ENCODE results near the gene ATP10A. TPM values are rescaled to one million over a fixed set of nuclear protein-coding genes. Genes with fewer than 3 reads are reported as not detected.

ATP10A gene
- total and polyA plus RNA-seq, 2 of the 8 experiments (the other 6 are each of a cell fraction or from before 2014, with no cell fraction given): 2.0 to 2.8 TPM

GRCh38 chr15:25884370-25884769, 21.2 kb upstream of the ATP10A start:
- Histone ChIP-seq H2BK12ac (ENCODE audit: low read depth, low read length) (no peak overlapping the region), H3K56ac (replicated peaks; ENCODE audit: insufficient read length, low read depth, low read length) (no peak overlapping the region), H2BK20ac (ENCODE audit: low read length) (no peak overlapping the region), H3K79me2 (ENCODE audit: control insufficient read depth in 1 of 2, insufficient read depth in 2 of 2, low read length in 2 of 2) (no peaks in the 10 kb centered on the region), H3K14ac (ENCODE audit: insufficient read length) (no peak overlapping the region), H3K4ac (replicated peaks; ENCODE audit: insufficient read length, low read depth, low read length) (no peak overlapping the region), H3K27me3 (replicated peaks in 1 of 4; ENCODE audit: control insufficient read depth in 3 of 4, extremely low read depth in 1 of 4, insufficient read depth in 3 of 4, low read length in 3 of 4) (no peaks in the 10 kb centered on the region), H3K4me2 (ENCODE audit: insufficient read depth in 1 of 2, low read depth in 2 of 2, low read length in 2 of 2) (no peak overlapping the region), H2AK5ac (ENCODE audit: low read depth, low read length) (no peak overlapping the region), H3K27ac (ENCODE audit: low read depth, low read length) (no peak overlapping the region), H4K5ac (ENCODE audit: insufficient read length, low read depth, low read length) (no peak overlapping the region), H2BK15ac (ENCODE audit: low read length) (no peak overlapping the region), H3K79me1 (ENCODE audit: low read depth, low read length) (no peaks in the 10 kb centered on the region), H2BK120ac (replicated peaks; ENCODE audit: low read depth, low read length) (no peak overlapping the region), H3K9me3 (ENCODE audit: insufficient read depth in 2 of 2, low read depth in 1 of 2, low read length in 1 of 2) (peaks cover 0 to 2% of the 10 kb centered on the region in 2 experiments; a peak in 1 of 4 replicates), H3K23ac (ENCODE audit: insufficient read length) (no peak overlapping the region), H3K36me3 (ENCODE audit: control insufficient read depth in 2 of 4, insufficient read depth in 4 of 4, low read length in 3 of 4) (no peaks in the 10 kb centered on the region), H4K8ac (ENCODE audit: extremely low read depth, insufficient read depth, low read length) (no peak overlapping the region), H2AFZ (ENCODE audit: low read length) (no peak overlapping the region), H3K4me3 (ENCODE audit: extremely low read depth in 1 of 4, insufficient read depth in 2 of 4, low read depth in 3 of 4, low read length in 4 of 4) (no peak overlapping the region), H3K4me1 (replicated peaks in 1 of 4; ENCODE audit: control insufficient read depth in 3 of 4, insufficient read depth in 4 of 4, low read length in 3 of 4) (no peaks in the 10 kb centered on the region; a peak in 1 of 7 replicates), H3K23me2 (ENCODE audit: low read depth, low read length) (no peaks in the 10 kb centered on the region), H3K18ac (ENCODE audit: extremely low read depth, low read length) (no peak overlapping the region), H3K9ac (replicated peaks in 1 of 4; ENCODE audit: extremely low read depth in 1 of 4, low read depth in 3 of 4, low read length in 3 of 4) (no peak overlapping the region; a peak in 1 of 7 replicates), H4K20me1 (replicated peaks in 1 of 2; ENCODE audit: control insufficient read depth in 1 of 2, insufficient read depth in 2 of 2, low read length in 2 of 2) (no peaks in the 10 kb centered on the region), H2BK5ac (ENCODE audit: low read depth, low read length) (no peak overlapping the region), H4K91ac (replicated peaks; ENCODE audit: insufficient read length, low read length) (no peak overlapping the region)
- 59% methylated on average over 5 of the region's 5 CpGs; no CpG with 5 or more reads in 1 of the 2 experiments for WGBS, 2 experiments (ENCODE audit: extremely low coverage in 1 of 2, insufficient coverage in 1 of 2, insufficient read length in 1 of 2, insufficient replicate concordance in 2 of 2, low coverage in 1 of 2, low lambda C conversion rate in 2 of 2, missing lambda C conversion rate in 1 of 2)
- DNase-seq (ENCODE audit: low read depth in 1 of 2, low spot score in 2 of 2): no peak
- no peak for FAIRE-seq
- ChIA-PET POLR2A (ENCODE audit: partially characterized antibody) (no interaction called here), CTCF (ENCODE audit: partially characterized antibody) (interaction anchor here (1.0 to 1.3 kb wide), 4 partner anchors 10 to 211 kb away, joined by 3 to 5 read pairs (median 3); no protein-coding TSS in a partner anchor)
- TF ChIP-seq KDM4A (IDR thresholded peaks at IDR 0.05; ENCODE audit: low read depth, low read length, severe bottlenecking): no peak
- TF ChIP-seq KDM1A (IDR thresholded peaks at IDR 0.05; ENCODE audit: borderline replicate concordance, low read length): no peak
- no peak for TF ChIP-seq CHD1 (IDR thresholded peaks at IDR 0.05; ENCODE audit: low read depth, low read length)
- TF ChIP-seq CTCF (IDR thresholded peaks at IDR 0.05; ENCODE audit: control extremely low read depth in 1 of 3, insufficient read depth in 1 of 3, low read depth in 1 of 3, low read length in 3 of 3): no peak
- TF ChIP-seq SAP30 (IDR thresholded peaks at IDR 0.05; ENCODE audit: insufficient read depth, insufficient replicate concordance, low read length): no peak
- no peak for TF ChIP-seq USF2 (IDR thresholded peaks at IDR 0.05; ENCODE audit: low read length)
- no peak for TF ChIP-seq CEBPB (IDR thresholded peaks at IDR 0.05; ENCODE audit: low read depth, low read length)
- TF ChIP-seq RAD21 (IDR thresholded peaks at IDR 0.05 in 1 of 2, conservative IDR thresholded peaks at IDR 0.05 in 1 of 2; ENCODE audit: low read depth in 2 of 2, low read length in 2 of 2): no peak
- no peak for TF ChIP-seq E2F6 (IDR thresholded peaks at IDR 0.05)

Data from H1 (cell line).